SIG-M5 treated with dmso at 0.1 percent for 504 hours (cell line): ENCODE measurements around the gene WFIKKN2.
"Not testable (repeated sequence)": the region's sequence is repeated elsewhere in the genome, so short reads cannot be mapped to it uniquely, and the experiment has no call there.

Source experiments
- DNase-seq: peaks from one replicate; lab custom pipeline; 2025; ENCODE audit not compliant: unreplicated experiment; lab: John Stamatoyannopoulos, UW

Gene WFIKKN2

GRCh38 chr17:50871364-50871763 is 36.0 kb downstream of the WFIKKN2 start:
- DNase-seq = no peak

GRCh38 chr17:50871898-50872297 is 36.5 kb downstream of the WFIKKN2 start:
- no peak for DNase-seq

GRCh38 chr17:50872710-50873424 is 37.5 kb downstream of the WFIKKN2 start:
- peak; percentile 44 for DNase-seq

GRCh38 chr17:50875074-50875473 is 39.7 kb downstream of the WFIKKN2 start:
- DNase-seq = no peak

GRCh38 chr17:50877042-50877441 is 41.7 kb downstream of the WFIKKN2 start:
- DNase-seq = not testable (repeated sequence)

- DNase-seq = no peak
These were observed 42.5 kb downstream of the WFIKKN2 start for GRCh38 chr17:50877838-50878237.

GRCh38 chr17:50879086-50879485 is 43.7 kb downstream of the WFIKKN2 start:
- no peak for DNase-seq

GRCh38 chr17:50881182-50881581 is 45.8 kb downstream of the WFIKKN2 start:
- no peak for DNase-seq

- DNase-seq = no peak
These were observed 47.5 kb downstream of the WFIKKN2 start for GRCh38 chr17:50882851-50883250.

GRCh38 chr17:50883850-50884438 is 48.6 kb downstream of the WFIKKN2 start:
- peak; percentile 87 for DNase-seq

- DNase-seq = no peak
These were observed 49.3 kb downstream of the WFIKKN2 start for GRCh38 chr17:50884439-50885311.

- DNase-seq = no peak
These were observed 52.4 kb downstream of the WFIKKN2 start for GRCh38 chr17:50887705-50888245.

GRCh38 chr17:50889528-50890118 is 54.2 kb downstream of the WFIKKN2 start:
- no peak for DNase-seq

- DNase-seq = no peak
These were observed 55.5 kb downstream of the WFIKKN2 start for GRCh38 chr17:50890675-50891516.

- DNase-seq = no peak
These were observed 56.2 kb downstream of the WFIKKN2 start for GRCh38 chr17:50891577-50891989.
